HG03064 (cell line): ENCODE data around the gene NBPF3.

Source experiments
- ATAC-seq: cut with Tn5 transposase; IDR thresholded peaks from one replicate; pipeline ENCODE4 v1.9.1; 2021; ENCODE audit warnings: low read depth; ENCODE audit not compliant: unreplicated experiment

Gene NBPF3

GRCh38 chr1:21490774-21491487 is 51.0 kb downstream of the NBPF3 start:
- ATAC-seq: no peak

GRCh38 chr1:21491488-21492355 is 51.8 kb downstream of the NBPF3 start:
- ATAC-seq: no peak

GRCh38 chr1:21492356-21492625 is 52.4 kb downstream of the NBPF3 start:
- no peak for ATAC-seq

- ATAC-seq: no peak
Measured at GRCh38 chr1:21494196-21494595, 54.3 kb downstream of the NBPF3 start.

- no peak for ATAC-seq
Measured at GRCh38 chr1:21495225-21495820, 55.4 kb downstream of the NBPF3 start.

- no peak for ATAC-seq
Measured at GRCh38 chr1:21496063-21496462, 56.1 kb downstream of the NBPF3 start.

- ATAC-seq: no peak
Measured at GRCh38 chr1:21496886-21497285, 56.9 kb downstream of the NBPF3 start.

GRCh38 chr1:21497466-21498061 is 57.6 kb downstream of the NBPF3 start:
- ATAC-seq: no peak

GRCh38 chr1:21499283-21499950 is 59.5 kb downstream of the NBPF3 start:
- no peak for ATAC-seq

- no peak for ATAC-seq
Measured at GRCh38 chr1:21503706-21504377, 63.9 kb downstream of the NBPF3 start.

- no peak for ATAC-seq
Measured at GRCh38 chr1:21506804-21507203, 66.9 kb downstream of the NBPF3 start.

GRCh38 chr1:21507511-21508270 is 67.8 kb downstream of the NBPF3 start:
- ATAC-seq: no peak

- ATAC-seq: no peak
Measured at GRCh38 chr1:21508580-21509350, 68.8 kb downstream of the NBPF3 start.

GRCh38 chr1:21509351-21510112 is 69.6 kb downstream of the NBPF3 start, which contains the start of gene ALPL:
ALPL (plus strand) TSS chr1:21509423; CDS start chr1:21554082, 44,659 bp downstream.
- ATAC-seq: no peak

- ATAC-seq: no peak
Measured at GRCh38 chr1:21510113-21510493, 70.2 kb downstream of the NBPF3 start.

GRCh38 chr1:21510885-21511578 is 71.1 kb downstream of the NBPF3 start:
- no peak for ATAC-seq
